Kidney tubule cell (primary cell): Measurements from ENCODE around the gene ALG5.
A peak's percentile ranks its signal among the peaks of the same experiment; 100 is the strongest.

ENCODE experiments used
- DNase-seq: peaks from one replicate; pipeline ENCODE4 v3.0.0-alpha.2; 2018; ENCODE audit warnings: low spot score

ALG5 gene

GRCh38 chr13:36915896-36916640 is 83.1 kb downstream of the ALG5 start:
- DNase-seq, result no peak

DNA sequence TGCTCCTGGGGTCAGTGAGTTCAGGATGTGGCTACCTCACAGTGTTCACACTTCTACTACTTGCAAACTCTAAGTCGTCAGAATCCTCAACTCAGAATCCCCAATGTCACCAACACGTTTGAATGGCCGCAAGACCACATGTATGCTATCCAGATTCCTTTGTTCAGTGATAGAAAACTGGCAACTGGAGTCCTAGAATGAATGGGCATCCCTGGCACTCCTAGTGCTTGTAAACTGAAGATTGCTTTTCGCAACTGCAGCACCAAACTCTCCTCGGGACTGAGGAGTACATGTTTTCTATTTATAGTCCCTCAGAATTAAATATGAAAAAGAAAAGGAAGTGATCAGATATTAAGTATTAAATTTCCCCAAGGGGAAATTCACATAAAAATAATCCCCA is 84.0 kb downstream of the ALG5 start:
- no peak for DNase-seq

GRCh38 chr13:36914648-36915047 is 84.5 kb downstream of the ALG5 start:
- DNase-seq, result no peak

DNA sequence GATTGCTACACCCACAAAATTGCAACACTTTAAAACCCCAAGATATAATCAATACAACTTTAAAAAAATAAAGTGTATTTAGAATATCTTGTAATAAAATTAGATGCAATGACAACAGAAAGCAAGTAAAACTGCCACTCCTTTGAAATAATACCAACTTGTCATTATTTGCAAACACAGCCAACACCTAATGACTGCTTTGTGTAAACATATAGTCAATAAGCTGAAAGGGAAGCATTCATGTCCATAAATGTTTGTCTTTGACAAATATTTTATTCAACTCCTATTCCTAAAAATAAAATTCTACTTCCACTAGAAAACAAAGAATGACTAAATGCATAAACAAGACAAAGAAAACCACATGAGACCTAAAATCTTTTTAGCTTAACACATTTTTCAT is 85.7 kb downstream of the ALG5 start:
- no peak for DNase-seq

DNA sequence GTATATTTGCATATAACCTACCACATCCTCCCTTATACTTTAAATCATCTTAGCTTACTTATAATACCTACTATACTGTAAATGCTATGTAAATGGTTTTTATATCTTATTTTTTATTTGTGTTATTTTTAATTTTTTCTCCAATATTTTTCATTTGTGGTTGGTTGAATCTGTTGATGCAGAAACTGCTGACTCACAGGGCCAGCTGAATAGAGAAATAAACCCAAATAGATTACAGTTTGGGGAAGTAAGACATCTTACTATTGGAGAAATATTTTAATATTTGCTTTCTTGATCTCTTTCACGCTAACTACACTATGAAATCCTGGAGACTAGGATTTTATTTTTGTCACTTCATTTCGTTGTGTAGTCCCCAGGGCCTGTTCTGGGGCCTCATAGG is 86.2 kb downstream of the ALG5 start:
- no peak for DNase-seq

DNA sequence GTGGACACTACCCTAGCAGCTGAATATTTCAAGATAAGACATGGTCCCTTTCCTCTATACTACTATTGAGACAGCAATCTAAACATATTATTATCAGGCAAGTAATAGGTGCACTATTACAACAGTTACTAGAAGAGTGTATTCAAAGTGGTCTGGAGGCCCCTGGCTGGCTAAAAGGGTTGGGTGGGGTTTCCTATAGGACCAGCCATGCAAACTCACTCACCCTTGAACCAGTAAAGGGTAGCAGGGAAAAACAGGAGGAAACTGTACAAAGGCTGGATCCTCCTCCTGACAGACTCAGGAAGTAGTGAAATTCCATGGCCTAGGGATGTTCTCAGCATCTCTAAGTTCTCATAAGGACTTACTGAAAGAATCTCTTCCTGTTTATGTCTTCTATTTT is 86.8 kb downstream of the ALG5 start:
- no peak for DNase-seq

GRCh38 chr13:36910545-36910944 is 88.6 kb downstream of the ALG5 start:
- DNase-seq, result no peak

- no peak for DNase-seq
Measured at GRCh38 chr13:36907821-36908220, 91.3 kb downstream of the ALG5 start.

GRCh38 chr13:36907266-36907665 is 91.9 kb downstream of the ALG5 start:
- peak; percentile 62 for DNase-seq

DNA sequence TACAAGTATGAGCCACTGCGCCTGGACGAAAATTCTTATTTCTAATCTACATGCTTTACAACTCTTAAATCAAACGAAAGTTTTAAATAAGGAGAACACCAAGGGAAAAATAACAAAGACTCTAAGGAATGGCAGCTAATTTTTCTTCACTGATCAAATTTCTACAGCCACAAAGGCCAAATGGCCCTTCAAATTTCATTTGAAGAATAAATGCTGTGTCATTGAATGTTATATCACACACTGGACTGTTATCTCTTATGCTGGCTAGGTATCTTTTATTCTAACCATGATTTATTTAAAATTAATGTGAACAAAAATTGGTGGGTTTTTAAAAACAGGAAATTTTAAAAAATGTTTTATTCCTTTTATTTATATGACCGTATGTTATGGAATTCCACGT is 93.2 kb downstream of the ALG5 start:
- DNase-seq, result no peak

DNA sequence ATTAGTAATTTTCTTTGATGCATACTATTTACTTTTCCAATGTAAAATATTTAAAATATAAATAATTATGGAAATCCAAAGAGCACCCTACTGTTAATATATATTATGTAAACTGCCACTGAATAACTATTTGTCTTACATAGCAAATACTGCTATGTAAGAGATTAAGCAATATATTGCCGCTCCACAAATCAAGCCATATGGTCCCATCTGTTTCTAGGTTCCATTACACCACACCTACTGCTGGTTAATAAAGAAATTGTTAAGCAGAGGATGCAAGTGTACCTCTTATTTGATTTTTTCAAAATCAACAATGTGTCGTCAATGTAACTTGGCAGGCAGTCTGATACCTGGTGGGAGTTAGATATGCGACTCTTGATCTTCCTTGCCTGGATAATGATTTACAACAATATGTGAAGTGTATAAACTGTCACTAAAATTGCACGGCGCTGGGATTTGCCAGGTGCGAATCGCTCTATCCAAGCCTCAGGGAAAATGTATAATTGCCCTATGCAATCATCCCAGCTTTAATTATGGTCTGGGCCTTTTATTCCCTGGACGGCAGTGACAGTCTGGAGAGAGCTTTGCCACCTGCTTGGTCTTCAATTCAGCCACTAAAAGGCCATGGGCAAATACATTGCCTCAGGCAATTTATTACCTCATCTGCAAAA is 95.1 kb downstream of the ALG5 start:
- no peak for DNase-seq
